Transverse colon (tissue), 4 donors: ENCODE data around the gene PALLD.

Experiments
- CTCF ChIP-seq, 5 experiments: fragments of 200-600 bp in 3 of 5; fragments of 450-650 bp in 2 of 5; sonication (generic) in 3 of 5; IDR thresholded peaks; 1 replicate in 2 of 5; 2 replicates in 3 of 5; pipeline ENCODE4 v1.5.1; 2016 to 2017; ENCODE audit warnings: antibody characterized with exemption in 5 of 5, inconsistent platforms in 3 of 5, mild to moderate bottlenecking in 2 of 5, moderate library complexity in 1 of 5
- POLR2A ChIP-seq: fragments of 450-650 bp; IDR thresholded peaks from one replicate; pipeline ENCODE4 v1.6.1; 2016; ENCODE audit warnings: antibody characterized with exemption, mild to moderate bottlenecking, moderate library complexity
- POLR2AphosphoS5 ChIP-seq, 3 donors: sonication (generic); formaldehyde crosslinking; IDR thresholded peaks; one replicate each; pipeline ENCODE4 v1.6.1; 2016; ENCODE audit warnings: antibody characterized with exemption in 3 of 3

- TF ChIP-seq CTCF (IDR thresholded peaks at IDR 0.05) (no peak), POLR2A (no peak), POLR2AphosphoS5 (IDR thresholded peaks at IDR 0.05) (no peak)
These were observed 111.9 kb downstream of the PALLD start for GRCh38 chr4:168608771-168609170.
